Gastroesophageal sphincter (tissue), 3 donors: Measurements from ENCODE around the gene MICU1.

ENCODE experiments used
- CTCF ChIP-seq, 4 experiments: fragments of 200-600 bp in 2 of 4; fragments of 450-650 bp in 2 of 4; sonication (generic) in 1 of 4; IDR thresholded peaks; one replicate each; pipeline ENCODE4 v1.5.1; 2017 to 2019; ENCODE audit warnings: antibody characterized with exemption in 4 of 4, mild to moderate bottlenecking in 2 of 4, moderate library complexity in 2 of 4
- EP300 ChIP-seq: sonication (generic); formaldehyde crosslinking; IDR thresholded peaks from one replicate; pipeline ENCODE4 v1.6.1; 2017; ENCODE audit warnings: antibody characterized with exemption, mild to moderate bottlenecking
- POLR2A ChIP-seq, 2 donors: fragments of 450-650 bp; IDR thresholded peaks; one replicate each; pipeline ENCODE4 v1.6.1; 2017; ENCODE audit warnings: antibody characterized with exemption in 2 of 2, mild to moderate bottlenecking in 2 of 2, moderate library complexity in 1 of 2

- no peak for TF ChIP-seq CTCF (IDR thresholded peaks at IDR 0.05)
- TF ChIP-seq EP300 = no peak
- no peak for TF ChIP-seq POLR2A (IDR thresholded peaks at IDR 0.05)
These were observed 271.9 kb downstream of the MICU1 start for GRCh38 chr10:72353965-72354355.
